Islet of Langerhans (tissue), 1 donor: Measurements from ENCODE around the gene CNTNAP2.
"Not testable (repeated sequence)": the region's sequence is repeated elsewhere in the genome, so short reads cannot be mapped to it uniquely, and the experiment has no call there.

Source experiments
- FAIRE-seq: peaks from one replicate; lab custom pipeline; 2011; peaks lifted over from hg19 to GRCh38; lab: Jason Lieb, UNC

CNTNAP2 gene

DNA sequence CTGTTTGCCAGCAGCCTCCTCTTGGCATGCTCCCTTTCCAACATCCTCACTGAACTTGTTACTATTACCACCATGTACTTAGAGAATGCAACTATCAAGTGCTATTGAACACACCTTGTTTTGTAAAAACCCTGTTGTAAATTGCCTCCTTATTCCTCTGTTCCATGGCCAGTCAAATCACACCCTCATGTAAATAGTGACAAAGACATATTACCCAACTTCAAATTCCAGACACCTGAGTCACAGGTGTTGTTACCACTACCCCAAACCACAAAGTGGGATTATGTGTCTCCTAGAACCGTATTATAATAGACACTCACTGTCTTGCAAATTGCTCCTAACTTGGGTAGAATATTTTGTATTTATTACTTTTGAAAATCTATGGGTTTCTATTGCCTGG, 2210.8 kb downstream of the CNTNAP2 start:
- no peak for FAIRE-seq

DNA sequence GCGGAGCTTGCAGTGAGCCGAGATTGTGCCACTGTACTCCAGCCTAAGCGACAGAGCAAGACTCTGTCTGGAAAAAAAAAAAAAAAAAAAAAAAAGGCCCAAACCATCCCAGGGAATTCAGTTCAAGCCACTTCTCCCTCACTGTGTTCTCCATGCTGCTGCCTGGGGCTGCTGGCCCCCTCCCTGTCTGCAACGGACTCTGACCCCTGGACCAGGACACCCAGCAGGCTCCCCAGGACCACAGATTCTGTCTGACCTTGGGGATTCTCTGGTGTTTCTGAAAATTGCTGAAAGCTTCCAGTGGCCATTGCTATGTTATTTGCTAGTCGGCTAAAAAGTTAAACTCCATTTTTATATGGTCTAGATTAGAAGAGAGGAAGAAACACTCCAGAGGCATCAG, 2212.3 kb downstream of the CNTNAP2 start:
- no peak for FAIRE-seq

DNA sequence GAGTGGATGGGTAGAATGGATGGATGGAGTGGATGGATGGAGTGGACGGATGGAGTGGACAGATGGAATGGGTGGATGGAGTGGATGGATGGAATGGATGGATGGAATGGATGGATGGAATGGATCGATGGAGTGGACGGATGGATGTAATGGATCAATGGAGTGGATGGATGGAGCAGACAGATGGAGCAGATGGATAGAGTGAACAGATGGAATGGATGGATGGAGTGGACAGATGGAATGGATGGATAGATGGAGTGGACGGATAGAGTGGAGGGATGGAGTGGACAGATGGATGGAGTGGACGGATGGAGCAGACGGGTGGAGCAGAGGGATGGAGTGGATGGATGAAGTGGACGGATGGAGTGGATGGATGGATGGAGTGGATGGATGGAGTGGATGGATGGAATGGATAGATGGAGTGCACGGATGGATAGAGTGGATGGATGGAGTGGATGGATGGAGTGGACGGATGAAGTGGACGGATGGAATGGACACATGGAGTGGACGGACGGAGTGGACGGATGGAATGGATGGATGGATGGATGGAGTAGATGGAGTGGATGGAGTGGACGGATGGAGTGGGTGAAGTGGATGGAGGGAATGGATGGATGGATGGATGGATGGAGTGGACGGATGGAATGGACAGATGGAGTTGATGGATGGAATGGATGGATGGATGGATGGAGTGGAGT, 2213.7 kb downstream of the CNTNAP2 start:
- no peak for FAIRE-seq

DNA sequence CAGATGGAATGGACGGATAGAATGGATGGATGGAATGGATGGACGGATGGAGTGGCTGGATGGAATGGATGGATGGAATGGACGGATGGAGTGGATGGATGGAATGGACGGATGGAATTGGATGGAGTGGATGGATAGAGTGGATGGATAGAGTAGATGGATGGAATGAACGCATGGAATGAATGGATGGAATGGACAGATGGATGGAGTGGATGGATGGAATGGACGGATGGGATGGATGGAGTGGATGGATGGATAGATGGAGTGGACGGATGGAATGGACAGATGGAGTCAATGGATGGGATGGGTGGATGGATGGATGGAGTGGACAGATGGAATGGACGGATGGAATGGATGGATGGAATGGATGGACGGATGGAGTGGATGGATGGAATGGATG, 2214.2 kb downstream of the CNTNAP2 start:
- FAIRE-seq = no peak

DNA sequence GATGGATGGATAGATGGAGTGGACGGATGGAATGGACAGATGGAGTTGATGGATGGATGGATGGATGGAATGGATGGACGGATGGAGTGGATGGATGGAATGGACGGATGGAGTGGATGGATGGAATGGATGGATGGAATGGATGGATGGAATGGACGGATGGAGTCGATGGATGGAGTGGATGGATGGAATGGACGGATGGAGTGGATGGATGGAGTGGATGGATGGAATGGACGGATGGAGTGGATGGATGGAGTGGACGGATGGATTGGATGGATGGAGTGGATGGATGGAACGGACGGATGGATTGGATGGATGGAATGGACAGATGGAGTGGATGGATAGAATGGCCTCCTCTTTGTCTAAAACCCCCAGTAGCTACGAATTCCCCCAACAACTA, 2214.9 kb downstream of the CNTNAP2 start:
- FAIRE-seq = not testable (repeated sequence)

DNA sequence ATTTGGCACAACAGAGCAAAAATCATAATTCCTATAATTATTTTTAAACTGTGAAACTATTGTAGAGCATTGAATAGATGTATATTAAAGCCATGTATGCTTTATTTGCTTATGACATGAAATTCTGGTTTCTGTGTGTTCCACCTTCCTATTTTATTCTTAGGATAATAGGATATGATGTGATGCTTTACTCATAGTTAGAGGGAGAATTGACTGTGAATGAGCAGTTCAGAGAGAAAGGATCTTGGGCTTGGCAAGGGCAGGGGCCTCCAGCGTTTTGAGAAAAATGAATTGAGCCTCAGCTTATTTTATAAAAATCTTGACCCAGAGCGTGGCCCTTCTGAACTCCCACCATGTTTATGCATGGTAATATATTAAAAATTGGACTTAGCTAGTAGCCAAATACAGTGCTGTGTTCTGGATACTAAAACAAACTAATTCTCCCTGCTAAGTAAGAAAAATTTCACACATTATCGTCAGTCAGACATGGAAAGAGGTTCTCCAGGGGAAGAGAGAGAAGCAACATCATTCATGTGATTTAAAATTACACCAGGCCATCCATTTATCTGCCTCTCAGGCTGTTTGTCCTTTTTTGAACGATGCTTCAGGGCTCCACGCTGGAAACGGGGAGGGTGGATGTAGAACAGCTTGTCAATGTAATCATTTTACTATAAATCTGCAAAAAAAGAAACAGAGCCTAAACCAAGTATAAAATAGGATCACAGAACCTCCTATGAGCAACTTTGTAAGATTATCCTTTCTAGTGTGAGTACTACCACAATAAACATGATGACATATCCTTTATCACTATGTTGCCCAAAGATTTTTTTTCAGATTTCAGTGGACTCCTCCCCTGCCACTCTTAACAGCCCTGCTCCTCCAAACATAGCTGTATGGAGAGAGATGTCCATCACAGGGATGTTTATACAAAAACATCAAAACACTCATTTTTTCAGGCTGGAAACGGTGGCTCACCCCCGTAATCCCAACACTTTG, 2215.9 kb downstream of the CNTNAP2 start:
- FAIRE-seq = no peak

DNA sequence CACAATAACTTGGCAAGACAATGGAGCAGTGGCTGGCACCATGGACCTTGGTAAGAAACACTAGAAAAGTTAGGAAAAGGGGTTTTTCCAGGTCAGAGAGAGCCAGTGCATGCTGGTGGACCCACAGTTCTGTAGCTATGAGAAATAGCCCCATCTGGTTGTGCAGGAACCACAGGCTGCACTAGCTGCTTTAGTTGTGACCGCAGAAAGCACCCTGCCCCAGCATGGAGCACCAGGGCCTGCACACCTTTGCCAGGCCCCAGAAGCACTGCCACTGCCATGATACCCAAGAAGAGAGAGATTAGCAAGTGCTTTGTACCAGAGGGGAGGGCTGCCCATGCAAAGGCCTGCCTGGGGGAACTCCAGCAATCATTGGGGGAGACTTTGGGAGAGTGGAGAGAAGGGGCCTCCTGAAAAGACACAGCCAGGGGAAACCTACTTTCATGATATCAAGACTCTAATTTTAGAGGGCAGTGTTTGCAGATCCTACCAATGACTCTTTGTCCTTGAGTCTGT, 2217.9 kb downstream of the CNTNAP2 start:
- no peak for FAIRE-seq

DNA sequence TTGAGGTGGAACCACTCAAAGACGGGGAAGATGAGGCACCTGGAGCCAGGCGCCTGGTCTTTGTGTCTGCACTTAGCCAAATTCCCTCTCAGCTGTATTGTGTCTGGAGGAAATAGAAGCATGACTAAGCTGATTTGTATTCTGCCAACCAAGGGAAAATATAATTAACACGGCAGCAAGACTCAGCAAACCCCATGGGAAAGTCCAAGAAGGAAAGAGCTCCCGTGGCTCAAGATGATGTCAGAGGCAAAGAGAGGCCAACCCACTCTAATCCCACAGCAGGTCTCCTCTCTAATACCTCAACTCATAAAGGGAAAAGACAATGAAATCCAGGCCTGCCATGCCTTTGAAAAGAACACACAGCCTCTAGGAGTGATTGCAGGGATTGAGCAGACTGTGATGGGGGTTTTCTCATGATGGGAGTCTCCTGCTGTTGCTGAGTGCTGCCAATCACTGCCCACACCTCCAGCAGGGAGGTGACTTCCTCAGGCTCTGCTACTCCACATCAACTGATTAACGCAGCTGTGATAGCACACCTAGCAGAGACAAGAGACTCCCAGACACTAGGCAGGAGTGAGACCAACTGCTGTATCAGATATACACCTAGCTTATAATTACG, 2218.5 kb downstream of the CNTNAP2 start:
- no peak for FAIRE-seq

DNA sequence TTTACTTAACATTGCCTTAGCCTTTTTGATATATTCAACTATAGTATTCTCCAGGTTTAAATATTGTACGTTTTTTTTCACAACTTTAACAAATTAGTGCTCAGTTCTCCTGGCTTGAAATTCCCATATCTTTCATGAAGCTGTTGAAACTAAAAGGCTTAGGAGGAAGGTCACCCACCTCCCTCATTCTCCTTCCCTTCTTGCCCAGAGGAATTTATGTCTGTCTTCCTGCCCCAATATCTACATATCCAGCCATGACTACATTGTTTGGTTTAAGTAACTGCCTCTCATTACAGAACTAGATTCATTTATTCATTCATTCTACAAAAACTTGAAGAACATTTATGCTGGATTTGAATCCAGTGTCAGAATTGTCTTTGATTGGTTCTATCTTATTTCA, 2219.2 kb downstream of the CNTNAP2 start:
- FAIRE-seq = no peak

DNA sequence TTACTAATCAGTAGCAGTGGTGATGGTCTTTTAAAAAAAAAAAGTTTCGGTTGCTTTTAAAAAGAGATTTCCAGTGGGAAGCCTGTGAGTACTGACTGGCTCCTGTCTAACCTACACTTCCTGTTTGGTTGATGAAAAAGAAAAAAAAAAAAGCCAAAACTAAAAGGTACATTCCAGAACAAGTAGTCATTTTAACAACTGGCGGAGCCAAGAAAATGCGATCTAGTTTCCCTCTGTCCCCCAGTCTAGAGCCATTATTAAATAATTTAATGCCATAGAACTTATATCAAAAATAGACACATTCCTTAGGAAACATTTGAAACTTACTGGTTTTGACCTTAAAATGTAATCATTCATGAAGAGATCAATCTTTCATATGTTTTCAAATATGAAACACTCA, 2219.8 kb downstream of the CNTNAP2 start:
- no peak for FAIRE-seq

DNA sequence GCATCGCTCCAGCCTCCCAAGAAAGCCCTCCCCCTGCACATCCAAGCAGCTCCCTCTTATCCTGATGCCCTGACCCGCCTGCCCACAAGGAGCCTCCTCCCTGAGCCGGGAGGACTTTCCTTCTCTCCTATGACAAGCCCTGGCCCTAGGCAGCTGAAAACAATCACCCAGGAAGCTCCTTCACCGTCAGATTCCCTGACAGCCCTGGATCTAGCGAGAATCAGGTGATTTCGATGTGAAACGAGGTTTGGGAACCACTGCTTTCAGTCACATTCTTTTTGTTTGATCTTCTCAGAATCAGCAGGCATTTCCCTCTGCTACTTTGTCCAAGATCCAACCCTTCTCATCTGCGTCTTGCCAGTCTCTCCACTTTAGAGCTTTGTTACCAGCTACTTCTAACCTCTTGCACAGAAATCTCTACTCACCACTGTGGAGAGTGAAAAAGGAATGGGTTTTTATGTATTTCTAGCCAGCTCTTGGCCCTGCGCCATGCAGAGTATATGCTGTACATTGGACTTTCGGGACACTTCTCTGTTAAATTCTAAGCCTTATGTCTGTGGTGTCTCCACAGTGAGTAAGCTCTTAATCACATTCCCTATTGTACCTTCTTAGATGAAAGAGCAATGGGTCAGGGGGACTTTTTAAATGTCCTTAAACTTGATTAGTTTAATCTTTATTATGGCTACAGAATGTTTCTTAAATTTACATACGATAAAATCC, 2220.8 kb downstream of the CNTNAP2 start:
- no peak for FAIRE-seq

DNA sequence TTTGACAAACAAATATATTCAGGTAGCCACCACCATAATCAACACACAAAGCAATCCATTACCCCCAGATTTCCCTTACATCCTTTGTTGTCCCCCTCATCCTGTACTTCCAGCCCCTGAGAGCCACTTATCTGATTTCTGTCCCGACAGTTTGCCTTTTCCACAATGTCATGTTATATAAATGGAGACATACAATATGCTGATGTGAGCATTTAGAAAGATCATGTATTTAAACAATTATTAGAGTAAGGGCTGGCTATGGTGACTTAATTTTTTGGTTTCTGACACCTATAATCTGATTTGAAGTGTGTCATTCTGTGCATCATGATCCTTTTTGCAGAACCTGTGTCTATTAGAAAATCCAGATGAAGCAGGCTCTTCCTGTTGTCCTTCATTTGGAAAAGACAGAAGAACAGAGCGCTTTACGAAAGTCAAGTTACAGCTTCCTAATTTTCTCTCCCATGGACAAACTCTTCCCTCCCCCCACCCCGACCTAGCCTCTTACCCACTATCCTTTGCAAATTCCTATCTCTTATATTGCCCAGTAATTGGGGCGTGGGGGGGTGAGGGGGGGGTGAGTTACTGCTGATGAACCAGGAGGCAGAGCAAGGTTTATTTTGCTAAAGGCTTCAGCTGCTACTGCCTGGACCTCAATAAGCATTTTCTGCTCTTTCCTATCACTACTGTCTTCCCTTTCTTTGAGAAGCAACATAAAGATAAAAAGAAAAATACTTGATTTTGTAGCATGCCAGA, 2221.6 kb downstream of the CNTNAP2 start:
- FAIRE-seq = no peak

DNA sequence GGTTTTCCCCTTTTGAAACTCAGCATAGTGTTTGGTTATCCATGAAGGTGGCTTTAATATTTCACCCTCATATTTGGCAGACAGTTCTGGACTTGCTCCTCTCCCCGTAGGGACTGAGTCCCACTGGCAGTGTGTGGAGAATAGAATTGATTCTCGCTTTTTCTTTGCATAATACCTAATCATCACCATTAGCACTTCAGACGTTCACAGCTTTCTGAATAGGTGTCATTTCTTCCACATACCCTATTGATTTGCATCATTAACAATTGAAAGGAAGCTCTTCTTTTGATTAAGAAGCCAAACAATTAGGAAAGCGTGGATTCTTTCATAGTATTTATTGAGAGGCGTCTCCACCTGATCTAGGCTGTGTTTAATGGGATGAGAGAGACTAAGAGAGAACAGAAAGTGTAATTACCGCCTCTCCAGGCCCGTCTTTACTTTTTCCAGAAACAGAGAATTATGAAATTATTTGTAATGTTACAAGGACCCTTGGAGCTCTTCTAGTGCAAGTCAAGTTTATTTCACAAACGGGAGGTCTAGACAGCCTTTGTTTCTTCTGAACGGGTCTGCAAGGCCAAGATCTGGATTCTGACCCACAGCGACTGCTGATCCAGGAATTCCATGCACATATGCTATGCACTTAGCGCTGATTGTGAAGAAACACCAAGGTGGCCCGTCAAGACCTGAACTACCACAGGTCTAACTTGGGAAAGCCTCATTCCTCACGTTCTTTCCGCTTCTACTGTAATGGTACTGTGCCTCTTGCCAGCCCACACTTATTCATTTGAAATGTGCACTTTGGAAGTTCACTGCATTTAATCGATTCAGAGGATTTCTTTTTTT, 2224.1 kb downstream of the CNTNAP2 start:
- no peak for FAIRE-seq

DNA sequence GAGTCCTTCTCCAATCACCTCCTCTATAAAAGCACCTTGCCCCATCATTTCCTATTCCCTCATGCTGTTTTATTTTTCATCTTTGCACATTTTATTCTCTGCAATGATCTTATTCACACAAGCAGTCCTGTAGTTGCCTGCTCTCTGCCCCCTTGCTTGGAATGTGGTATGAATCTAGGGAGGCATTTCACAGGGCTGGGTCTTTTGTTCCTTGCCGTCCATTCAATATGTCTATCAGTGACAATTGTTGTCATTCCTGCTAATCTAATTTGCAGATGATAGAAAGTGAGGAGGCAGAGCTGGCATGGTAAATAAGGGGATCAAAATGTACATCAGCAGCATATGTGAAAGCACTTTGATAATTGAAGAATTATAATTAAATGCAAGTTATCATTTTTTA, 2227.8 kb downstream of the CNTNAP2 start:
- FAIRE-seq = no peak

DNA sequence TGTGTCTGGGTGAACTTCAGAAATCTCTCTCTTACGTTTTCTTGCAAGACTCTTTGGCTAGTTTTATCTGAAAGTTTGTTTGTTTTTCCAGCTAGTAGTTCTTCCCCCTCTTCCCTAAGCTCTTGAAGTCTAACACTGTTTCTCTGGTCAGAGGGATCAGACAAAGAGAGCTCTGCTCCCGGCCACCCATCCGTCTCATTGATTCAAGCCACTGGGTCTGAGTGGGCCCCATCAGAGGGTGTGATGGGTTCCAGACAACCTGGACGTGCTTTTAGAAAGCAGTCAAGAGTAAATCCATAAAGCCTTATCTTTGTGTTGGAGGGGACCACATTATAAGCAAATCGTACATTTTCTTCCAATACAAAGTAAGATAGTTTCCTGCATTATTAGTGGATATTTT, 2231.4 kb downstream of the CNTNAP2 start:
- no peak for FAIRE-seq

DNA sequence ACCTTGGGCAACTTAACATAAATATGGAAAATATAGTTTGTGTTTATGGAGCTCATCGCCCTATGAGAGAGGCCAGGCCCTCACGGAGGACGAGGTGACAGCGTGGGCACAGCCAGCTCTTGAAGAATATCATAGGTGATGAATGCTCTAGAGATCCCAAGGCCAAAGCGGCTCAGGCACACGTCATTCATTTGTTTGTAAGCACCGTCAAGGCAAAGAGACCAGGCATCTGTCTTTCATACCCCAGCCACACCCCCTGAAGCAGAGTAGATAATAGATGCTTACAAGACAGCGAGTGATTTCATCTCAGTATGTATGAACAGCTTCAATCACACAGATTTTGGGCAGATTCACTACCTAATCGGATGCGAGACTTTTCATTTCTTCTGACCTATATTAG, 2231.9 kb downstream of the CNTNAP2 start:
- FAIRE-seq = no peak

DNA sequence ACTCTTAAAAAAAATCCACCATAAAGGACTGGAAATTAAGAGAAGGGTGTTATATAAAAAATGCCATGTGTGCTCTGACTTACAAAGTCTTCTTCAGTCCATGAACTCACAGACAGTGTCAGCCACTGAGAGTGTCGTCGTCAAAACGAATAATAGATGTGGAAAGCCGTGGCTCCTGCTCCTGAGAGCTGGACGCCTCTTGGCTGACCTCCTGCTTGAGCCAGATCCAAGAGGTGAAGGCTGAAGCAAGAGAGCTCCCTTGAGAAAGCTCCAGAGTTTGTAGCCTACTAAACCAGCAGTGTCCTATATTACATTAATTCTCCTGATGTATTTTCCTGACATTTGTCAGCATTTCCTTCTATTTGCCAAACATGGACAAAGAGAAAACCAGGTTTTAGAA, 2239.7 kb downstream of the CNTNAP2 start:
- no peak for FAIRE-seq

DNA sequence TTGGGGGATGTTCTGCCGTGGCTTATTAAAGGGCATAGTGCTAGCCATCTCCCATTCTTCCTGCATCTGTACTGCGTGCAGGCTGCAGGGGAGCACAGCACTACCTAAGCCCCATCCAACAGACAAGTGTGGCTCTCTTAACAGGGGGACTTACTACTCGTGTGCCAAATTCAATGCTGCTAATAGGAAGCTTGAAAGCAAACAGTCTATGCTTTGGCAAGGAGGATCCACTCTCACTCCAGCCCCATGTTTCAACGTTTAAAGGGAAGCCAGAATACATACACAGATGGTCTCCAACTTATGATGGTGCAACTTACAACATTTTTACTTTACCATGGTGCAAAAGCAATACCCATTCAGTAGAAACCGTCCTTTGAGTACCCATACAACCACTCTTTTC, 2245.9 kb downstream of the CNTNAP2 start:
- no peak for FAIRE-seq

DNA sequence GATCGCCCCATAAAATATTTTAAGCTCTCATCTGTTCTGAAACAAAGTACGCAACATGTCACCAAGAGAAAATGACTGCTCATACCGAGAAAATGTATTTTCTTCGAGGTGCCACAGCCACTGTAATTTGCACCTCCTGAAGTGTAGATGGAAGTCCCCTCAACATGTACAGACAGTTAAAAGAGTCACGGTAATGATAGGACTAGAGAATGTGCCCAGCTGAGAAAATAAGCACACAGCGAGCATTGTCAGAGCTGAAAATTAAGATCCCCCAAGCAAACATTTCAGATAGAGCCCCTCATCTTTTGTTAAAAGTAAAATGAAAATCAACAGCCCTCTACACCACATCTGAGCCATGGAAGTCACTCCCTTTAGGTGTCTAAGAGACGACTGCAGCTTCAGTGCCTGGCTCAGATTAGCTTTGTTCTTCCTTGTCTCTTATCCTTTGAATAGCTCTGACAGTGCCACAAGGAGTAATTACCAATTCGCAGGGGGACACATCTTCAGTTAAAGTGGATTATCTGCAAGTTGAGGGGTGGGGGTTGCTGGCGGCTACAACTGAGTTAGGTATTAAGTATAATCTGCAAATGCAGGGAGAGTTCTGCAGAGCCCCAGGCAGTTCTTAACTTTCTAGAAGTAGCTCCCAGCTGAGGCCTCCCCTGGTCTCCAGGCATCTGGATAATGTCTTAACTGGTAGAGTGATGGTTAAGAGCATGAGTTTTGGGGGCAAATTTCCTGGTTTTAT, 2251.3 kb downstream of the CNTNAP2 start:
- FAIRE-seq = no peak

DNA sequence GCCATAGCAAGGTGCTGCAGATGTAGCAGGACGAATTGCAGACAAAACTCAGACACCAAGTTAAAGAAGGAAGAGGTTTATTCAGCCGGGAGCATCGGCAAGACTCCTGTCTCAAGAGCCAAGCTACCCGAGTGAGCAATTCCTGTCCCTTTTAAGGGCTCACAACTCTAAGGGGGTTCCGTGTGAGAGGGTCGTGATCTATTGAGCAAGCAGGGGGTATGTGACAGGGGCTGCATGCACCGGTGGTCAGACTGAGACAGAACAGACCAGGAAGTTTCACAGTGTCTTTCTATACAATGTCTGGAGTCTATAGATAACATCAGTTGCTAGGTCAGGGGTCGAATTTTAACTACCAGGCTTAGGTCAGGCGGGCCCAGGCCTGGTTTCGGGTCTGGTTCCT, 2252.0 kb downstream of the CNTNAP2 start:
- FAIRE-seq = no peak
